IMR-90 (cell line): ENCODE results near the gene TGM2.

ENCODE experiments used
- BHLHE40 ChIP-seq: fragments of 150-350 bp; IDR thresholded peaks from 2 replicates; pipeline ENCODE4 v1.6.1; 2016; ENCODE audit warnings: mild to moderate bottlenecking, low read depth, low read length
- CEBPB ChIP-seq: IDR thresholded peaks from 2 replicates; pipeline ENCODE4 v1.6.1; 2012; ENCODE audit warnings: low read depth, low read length, improper control_type of control experiment
- FOS ChIP-seq: fragments of 150-350 bp; IDR thresholded peaks from 2 replicates; pipeline ENCODE4 v1.6.1; 2016; ENCODE audit warnings: low read depth, low read length
- MAFK ChIP-seq: IDR thresholded peaks from 2 replicates; pipeline ENCODE4 v1.6.1; 2012; ENCODE audit warnings: low read depth, low read length, improper control_type of control experiment
- MAZ ChIP-seq: IDR thresholded peaks from 2 replicates; pipeline ENCODE4 v1.6.1; 2012; ENCODE audit warnings: low read depth, mild to moderate bottlenecking, low read length, improper control_type of control experiment, moderate library complexity, borderline replicate concordance
- MXI1 ChIP-seq: IDR thresholded peaks from 2 replicates; pipeline ENCODE4 v1.6.1; 2012; ENCODE audit warnings: low read depth, mild to moderate bottlenecking, low read length, moderate library complexity, borderline replicate concordance
- POLR2A ChIP-seq: IDR thresholded peaks from 2 replicates; pipeline ENCODE4 v1.6.1; 2012; ENCODE audit warnings: mild to moderate bottlenecking, low read depth, low read length
- RAD21 ChIP-seq: IDR thresholded peaks from 2 replicates; pipeline ENCODE4 v1.6.1; 2012; ENCODE audit warnings: low read length, improper control_type of control experiment
- RFX5 ChIP-seq: IDR thresholded peaks from 2 replicates; pipeline ENCODE4 v1.8.0; 2012; ENCODE audit warnings: low read depth, mild to moderate bottlenecking, low read length, moderate library complexity
- TF ChIP-seq, protein P1 (sequence below): conservative IDR thresholded peaks from 2 replicates; pipeline ENCODE4 v1.5.1; 2012; ENCODE audit warnings: mild to moderate bottlenecking, low read depth, low read length, improper control_type of control experiment
- TF ChIP-seq, protein P2 (sequence below): fragments of 150-350 bp; IDR thresholded peaks from 2 replicates; pipeline ENCODE4 v1.6.1; 2016; ENCODE audit warnings: low read depth, mild to moderate bottlenecking, low read length, moderate library complexity, borderline replicate concordance
- TF ChIP-seq, protein P3 (sequence below): fragments of 150-350 bp; IDR thresholded peaks from 2 replicates; pipeline ENCODE4 v1.6.1; 2017; ENCODE audit warnings: mild to moderate bottlenecking, antibody characterized with exemption, low read length, low read depth

DNA sequence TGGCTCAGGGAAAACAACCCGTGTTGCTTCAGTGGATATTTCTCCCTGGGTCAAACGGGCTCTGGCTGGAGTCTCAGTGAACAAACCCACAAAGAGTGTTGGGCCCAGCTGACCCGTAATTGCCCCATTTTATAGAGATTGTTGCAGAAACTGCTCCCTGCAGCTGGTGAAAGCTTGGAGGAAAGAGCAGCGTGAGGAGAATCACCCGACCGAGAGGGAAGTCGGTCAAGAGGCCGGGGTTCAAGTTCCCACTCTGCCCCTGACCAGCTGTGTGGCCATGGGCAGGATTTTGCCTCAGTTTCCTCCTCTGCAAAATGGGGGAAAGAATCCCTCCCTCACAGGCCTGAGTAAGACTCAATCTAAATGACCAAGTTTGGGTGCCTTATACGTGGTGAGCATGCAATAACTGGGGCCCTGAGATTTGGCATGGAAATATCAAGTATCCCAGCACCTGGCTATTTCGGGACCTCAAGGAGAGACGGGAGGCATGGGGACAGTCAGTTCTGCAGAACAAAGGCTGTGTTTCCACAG lies 1.7 kb upstream of the TGM2 start:
- TF ChIP-seq, protein P1, sequence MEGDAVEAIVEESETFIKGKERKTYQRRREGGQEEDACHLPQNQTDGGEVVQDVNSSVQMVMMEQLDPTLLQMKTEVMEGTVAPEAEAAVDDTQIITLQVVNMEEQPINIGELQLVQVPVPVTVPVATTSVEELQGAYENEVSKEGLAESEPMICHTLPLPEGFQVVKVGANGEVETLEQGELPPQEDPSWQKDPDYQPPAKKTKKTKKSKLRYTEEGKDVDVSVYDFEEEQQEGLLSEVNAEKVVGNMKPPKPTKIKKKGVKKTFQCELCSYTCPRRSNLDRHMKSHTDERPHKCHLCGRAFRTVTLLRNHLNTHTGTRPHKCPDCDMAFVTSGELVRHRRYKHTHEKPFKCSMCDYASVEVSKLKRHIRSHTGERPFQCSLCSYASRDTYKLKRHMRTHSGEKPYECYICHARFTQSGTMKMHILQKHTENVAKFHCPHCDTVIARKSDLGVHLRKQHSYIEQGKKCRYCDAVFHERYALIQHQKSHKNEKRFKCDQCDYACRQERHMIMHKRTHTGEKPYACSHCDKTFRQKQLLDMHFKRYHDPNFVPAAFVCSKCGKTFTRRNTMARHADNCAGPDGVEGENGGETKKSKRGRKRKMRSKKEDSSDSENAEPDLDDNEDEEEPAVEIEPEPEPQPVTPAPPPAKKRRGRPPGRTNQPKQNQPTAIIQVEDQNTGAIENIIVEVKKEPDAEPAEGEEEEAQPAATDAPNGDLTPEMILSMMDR = no peak
- TF ChIP-seq POLR2A = no peak
- TF ChIP-seq, protein P2, sequence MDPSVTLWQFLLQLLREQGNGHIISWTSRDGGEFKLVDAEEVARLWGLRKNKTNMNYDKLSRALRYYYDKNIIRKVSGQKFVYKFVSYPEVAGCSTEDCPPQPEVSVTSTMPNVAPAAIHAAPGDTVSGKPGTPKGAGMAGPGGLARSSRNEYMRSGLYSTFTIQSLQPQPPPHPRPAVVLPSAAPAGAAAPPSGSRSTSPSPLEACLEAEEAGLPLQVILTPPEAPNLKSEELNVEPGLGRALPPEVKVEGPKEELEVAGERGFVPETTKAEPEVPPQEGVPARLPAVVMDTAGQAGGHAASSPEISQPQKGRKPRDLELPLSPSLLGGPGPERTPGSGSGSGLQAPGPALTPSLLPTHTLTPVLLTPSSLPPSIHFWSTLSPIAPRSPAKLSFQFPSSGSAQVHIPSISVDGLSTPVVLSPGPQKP = no peak
- no peak for TF ChIP-seq MAFK
- TF ChIP-seq FOS = no peak
- no peak for TF ChIP-seq RAD21
- no peak for TF ChIP-seq CEBPB
- TF ChIP-seq RFX5 = no peak
- TF ChIP-seq, protein P3, sequence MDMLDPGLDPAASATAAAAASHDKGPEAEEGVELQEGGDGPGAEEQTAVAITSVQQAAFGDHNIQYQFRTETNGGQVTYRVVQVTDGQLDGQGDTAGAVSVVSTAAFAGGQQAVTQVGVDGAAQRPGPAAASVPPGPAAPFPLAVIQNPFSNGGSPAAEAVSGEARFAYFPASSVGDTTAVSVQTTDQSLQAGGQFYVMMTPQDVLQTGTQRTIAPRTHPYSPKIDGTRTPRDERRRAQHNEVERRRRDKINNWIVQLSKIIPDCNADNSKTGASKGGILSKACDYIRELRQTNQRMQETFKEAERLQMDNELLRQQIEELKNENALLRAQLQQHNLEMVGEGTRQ = no peak
- TF ChIP-seq MXI1 = no peak
- TF ChIP-seq BHLHE40 = no peak
- no peak for TF ChIP-seq MAZ
